DND-41 (cell line): ENCODE results near the gene RND1.

ENCODE experiments used
- EZH2 ChIP-seq: IDR thresholded peaks from 3 replicates; pipeline ENCODE4 v1.6.1; 2012; ENCODE audit warnings: borderline replicate concordance, low read depth, mild to moderate bottlenecking, moderate library complexity, low read length, inconsistent platforms; ENCODE audit not compliant: severe bottlenecking
- TF ChIP-seq, protein P1 (sequence below): IDR thresholded peaks from 2 replicates; pipeline ENCODE4 v1.5.1; 2012; ENCODE audit warnings: borderline replicate concordance, low read length, moderate library complexity, mild to moderate bottlenecking; ENCODE audit not compliant: poor library complexity, severe bottlenecking; ENCODE audit errors: extremely low read depth

DNA sequence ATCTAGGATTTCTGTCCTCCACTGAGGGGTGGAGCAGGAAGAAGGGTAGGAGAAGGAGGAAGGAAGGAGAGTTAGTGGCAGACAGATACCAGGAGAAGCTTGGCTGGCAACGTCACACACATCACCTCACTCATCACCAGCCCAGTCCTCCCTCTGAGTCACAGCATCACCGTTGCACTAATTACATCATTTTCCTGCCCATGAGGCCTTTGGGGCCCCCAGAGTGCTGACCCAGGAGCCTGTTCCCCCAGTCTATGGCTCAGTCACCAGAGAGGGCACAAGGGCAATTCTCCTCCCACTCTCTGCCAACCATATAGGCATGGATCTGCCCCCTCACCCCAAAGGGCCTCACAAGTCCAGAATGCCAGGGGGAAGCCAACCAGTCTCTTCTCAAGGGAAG, 4.6 kb downstream of the RND1 start:
- TF ChIP-seq, protein P1, sequence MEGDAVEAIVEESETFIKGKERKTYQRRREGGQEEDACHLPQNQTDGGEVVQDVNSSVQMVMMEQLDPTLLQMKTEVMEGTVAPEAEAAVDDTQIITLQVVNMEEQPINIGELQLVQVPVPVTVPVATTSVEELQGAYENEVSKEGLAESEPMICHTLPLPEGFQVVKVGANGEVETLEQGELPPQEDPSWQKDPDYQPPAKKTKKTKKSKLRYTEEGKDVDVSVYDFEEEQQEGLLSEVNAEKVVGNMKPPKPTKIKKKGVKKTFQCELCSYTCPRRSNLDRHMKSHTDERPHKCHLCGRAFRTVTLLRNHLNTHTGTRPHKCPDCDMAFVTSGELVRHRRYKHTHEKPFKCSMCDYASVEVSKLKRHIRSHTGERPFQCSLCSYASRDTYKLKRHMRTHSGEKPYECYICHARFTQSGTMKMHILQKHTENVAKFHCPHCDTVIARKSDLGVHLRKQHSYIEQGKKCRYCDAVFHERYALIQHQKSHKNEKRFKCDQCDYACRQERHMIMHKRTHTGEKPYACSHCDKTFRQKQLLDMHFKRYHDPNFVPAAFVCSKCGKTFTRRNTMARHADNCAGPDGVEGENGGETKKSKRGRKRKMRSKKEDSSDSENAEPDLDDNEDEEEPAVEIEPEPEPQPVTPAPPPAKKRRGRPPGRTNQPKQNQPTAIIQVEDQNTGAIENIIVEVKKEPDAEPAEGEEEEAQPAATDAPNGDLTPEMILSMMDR, result no peak
- no peak for TF ChIP-seq EZH2
